ENCODE data around the gene IL10. TPM values are rescaled to one million over a fixed set of nuclear protein-coding genes. Genes with fewer than 3 reads are reported as not detected.

IL10 gene
- total RNA-seq, 1 donor from 2014 or later = not detected

DNA sequence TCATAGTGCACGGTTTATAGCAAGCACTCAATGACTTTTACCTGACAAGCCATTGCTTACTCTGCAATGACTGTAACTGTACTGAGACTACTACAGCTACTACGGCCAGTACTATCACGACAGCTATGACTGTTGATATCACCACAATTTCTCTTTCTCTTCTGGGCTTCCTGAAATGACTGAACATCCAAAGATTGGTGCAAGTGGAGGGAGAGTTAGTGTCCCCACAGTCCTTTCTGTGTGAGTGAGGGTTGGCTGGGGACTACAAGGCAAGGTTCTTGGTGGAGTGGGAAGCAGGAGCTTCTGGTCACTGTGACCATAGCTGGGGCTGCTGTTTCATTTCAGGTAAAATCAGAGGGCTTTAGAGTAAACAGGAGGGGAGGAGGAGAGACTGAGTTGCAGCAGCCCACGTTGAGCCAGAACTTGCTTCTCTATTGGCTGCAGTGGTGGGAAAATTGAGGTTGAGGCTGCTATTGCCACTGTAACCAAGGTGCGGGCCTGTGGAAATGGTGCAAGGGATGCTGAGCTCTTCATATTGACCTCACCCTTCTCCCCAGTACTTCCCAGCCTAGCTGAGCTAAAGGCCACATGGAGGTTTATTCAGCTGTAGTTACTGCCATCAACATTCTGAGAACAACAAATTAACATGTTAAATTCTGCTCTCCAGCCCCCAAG lies 14.1 kb upstream of the IL10 start:
- Mint-ChIP-seq H3K4me3 (peak overlapping the region; percentile 19), H3K27ac (ENCODE audit: unreplicated experiment) (peak overlapping the region; percentile 17), H3K4me1 (peaks cover 39% of the 10 kb centered on the region), H3K27me3 (ENCODE audit: low read depth) (no peaks in the 10 kb centered on the region), H3K9me3 (peaks cover 8% of the 10 kb centered on the region), H3K36me3 (ENCODE audit: low read depth) (peaks cover 3% of the 10 kb centered on the region)
- TF ChIP-seq, protein P1, sequence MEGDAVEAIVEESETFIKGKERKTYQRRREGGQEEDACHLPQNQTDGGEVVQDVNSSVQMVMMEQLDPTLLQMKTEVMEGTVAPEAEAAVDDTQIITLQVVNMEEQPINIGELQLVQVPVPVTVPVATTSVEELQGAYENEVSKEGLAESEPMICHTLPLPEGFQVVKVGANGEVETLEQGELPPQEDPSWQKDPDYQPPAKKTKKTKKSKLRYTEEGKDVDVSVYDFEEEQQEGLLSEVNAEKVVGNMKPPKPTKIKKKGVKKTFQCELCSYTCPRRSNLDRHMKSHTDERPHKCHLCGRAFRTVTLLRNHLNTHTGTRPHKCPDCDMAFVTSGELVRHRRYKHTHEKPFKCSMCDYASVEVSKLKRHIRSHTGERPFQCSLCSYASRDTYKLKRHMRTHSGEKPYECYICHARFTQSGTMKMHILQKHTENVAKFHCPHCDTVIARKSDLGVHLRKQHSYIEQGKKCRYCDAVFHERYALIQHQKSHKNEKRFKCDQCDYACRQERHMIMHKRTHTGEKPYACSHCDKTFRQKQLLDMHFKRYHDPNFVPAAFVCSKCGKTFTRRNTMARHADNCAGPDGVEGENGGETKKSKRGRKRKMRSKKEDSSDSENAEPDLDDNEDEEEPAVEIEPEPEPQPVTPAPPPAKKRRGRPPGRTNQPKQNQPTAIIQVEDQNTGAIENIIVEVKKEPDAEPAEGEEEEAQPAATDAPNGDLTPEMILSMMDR (conservative IDR thresholded peaks at IDR 0.05) = no peak
- DNase-seq (ENCODE audit: low read depth, low spot score) = no peak

DNA sequence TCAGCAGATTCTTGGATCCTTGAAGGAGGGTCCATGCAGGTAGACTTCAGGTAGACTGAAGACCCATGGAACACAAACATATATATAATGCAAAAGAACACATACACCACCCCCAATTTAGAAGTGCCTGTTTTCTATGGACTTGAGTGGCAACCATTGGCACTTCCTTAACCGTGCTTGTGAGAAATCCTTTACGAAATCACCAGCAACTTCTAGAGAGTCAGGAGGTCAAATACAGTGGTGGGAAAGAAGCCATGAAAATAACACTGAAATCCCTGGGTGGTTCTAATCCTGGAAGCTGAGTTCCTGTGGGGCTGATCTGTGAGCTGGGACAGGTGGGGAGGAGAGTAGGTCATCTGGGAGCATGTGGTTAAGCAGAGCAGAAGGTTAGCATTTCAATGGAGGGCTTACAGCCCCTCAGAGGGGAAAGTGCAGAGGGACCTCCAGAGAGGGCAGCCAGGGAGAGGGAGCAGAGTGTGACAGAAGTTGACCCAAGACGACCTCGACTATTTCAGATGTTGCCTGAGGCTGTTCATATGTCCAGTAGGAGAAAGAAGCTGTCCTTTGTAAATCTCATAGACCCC lies 13.0 kb upstream of the IL10 start:
- TF ChIP-seq, protein P1 (conservative IDR thresholded peaks at IDR 0.05) = no peak
- Mint-ChIP-seq H3K27ac (ENCODE audit: unreplicated experiment) (peak overlapping the region; percentile 89), H3K4me1 (peaks cover 39% of the 10 kb centered on the region), H3K27me3 (ENCODE audit: low read depth) (no peaks in the 10 kb centered on the region), H3K36me3 (ENCODE audit: low read depth) (peaks cover 3% of the 10 kb centered on the region), H3K9me3 (peaks cover 8% of the 10 kb centered on the region), H3K4me3 (peak overlapping the region; percentile 80)
- DNase-seq (ENCODE audit: low read depth, low spot score) = peak; percentile 31

DNA sequence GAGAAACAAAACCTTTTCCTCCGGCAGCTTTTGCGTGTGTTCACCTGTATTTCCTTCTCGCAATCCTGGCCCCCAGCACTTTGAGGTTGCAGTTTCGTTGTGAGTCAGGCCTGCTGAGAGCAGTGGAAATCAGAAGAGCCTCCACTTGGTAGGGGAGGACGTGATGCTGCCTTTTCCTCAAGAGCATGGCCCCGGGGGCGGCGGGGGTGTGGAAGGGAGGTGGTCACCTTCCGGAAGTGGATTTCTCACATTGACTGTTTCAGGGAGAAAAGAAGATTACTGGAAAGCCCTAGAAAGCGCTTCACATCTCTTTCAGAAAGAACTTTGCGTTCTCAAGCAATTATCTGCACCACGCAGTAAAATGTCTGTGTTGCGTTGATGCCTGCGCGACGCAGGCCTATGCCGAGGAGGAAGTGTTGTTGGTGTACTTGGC lies 12.2 kb upstream of the IL10 start:
- Mint-ChIP-seq H3K9me3 (peaks cover 8% of the 10 kb centered on the region), H3K27me3 (ENCODE audit: low read depth) (no peaks in the 10 kb centered on the region), H3K4me1 (peaks cover 39% of the 10 kb centered on the region), H3K36me3 (ENCODE audit: low read depth) (no peaks in the 10 kb centered on the region), H3K4me3 (no peak overlapping the region), H3K27ac (ENCODE audit: unreplicated experiment) (no peak overlapping the region)
- TF ChIP-seq, protein P1 (conservative IDR thresholded peaks at IDR 0.05) = no peak
- DNase-seq (ENCODE audit: low read depth, low spot score) = no peak

DNA sequence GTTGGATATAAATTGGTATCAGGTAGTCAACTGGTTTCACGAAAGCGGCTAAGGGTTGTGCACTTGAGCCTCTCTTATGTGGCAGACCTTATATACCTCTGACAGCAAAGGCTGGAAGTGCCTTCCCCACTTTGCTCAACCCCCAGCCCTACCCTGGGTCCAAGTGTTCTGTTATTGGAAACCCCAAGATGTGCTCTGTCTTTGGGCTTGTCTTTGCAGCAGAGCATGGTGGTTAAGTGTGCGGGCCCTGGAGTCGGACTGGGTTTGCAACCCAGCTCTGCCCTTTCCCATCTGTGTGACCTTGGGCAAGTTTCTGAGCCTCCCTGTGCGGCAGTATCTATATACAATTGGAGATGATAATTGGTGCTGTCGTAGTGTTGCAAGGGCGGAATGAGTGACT lies 11.2 kb upstream of the IL10 start:
- H3K9me3 Mint-ChIP-seq = peaks cover 8% of the 10 kb centered on the region
- DNase-seq (ENCODE audit: low read depth, low spot score) = no peak

DNA sequence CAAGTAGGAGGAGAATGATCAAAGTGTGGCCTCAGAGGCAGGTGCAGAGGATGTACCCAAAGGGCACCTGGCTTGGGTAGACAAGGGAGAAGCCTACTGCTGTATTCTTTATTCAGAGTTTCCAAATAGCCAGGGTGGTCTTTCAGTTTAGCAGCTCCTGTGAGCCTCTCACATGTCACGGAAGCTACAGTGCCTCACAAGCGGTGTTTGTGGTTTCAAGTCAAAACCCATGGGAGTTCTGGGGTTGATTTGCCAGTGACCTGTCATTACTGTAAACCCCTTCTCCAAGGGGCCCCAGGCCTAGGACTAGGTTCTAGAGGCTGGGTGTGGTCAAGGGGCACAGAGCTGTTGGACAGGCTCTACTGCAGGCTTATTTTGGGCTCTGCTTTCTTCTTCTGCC lies 10.2 kb upstream of the IL10 start:
- no peaks in the 10 kb centered on the region for H3K36me3 Mint-ChIP-seq (ENCODE audit: low read depth)
- H3K9me3 Mint-ChIP-seq = peaks cover 8% of the 10 kb centered on the region
- H3K27me3 Mint-ChIP-seq (ENCODE audit: low read depth) = no peaks in the 10 kb centered on the region
- DNase-seq (ENCODE audit: low read depth, low spot score) = no peak
- TF ChIP-seq, protein P1 (conservative IDR thresholded peaks at IDR 0.05) = no peak
- peaks cover 34% of the 10 kb centered on the region for H3K4me1 Mint-ChIP-seq
- no peak overlapping the region for H3K4me3 Mint-ChIP-seq
- no peak overlapping the region for H3K27ac Mint-ChIP-seq (ENCODE audit: unreplicated experiment)

More for the DNA sequence above, 11.2 kb upstream of the IL10 start:
- H3K36me3 Mint-ChIP-seq (ENCODE audit: low read depth) = no peaks in the 10 kb centered on the region
- TF ChIP-seq, protein P1 (conservative IDR thresholded peaks at IDR 0.05) = no peak
- H3K4me1 Mint-ChIP-seq = peaks cover 39% of the 10 kb centered on the region
- no peak overlapping the region for H3K27ac Mint-ChIP-seq (ENCODE audit: unreplicated experiment)
- H3K27me3 Mint-ChIP-seq (ENCODE audit: low read depth) = no peaks in the 10 kb centered on the region
- no peak overlapping the region for H3K4me3 Mint-ChIP-seq
